HG03159 (cell line): ENCODE data around the gene ADGRD1.

Experiments used
- ATAC-seq: cut with Tn5 transposase; IDR thresholded peaks from one replicate; pipeline ENCODE4 v1.9.1; 2021; ENCODE audit warnings: mild to moderate bottlenecking, moderate library complexity; ENCODE audit not compliant: unreplicated experiment

Gene ADGRD1

GRCh38 chr12:131020326-131021153, 66.8 kb downstream of the ADGRD1 start:
- no peak for ATAC-seq

GRCh38 chr12:131021154-131021541, 67.4 kb downstream of the ADGRD1 start:
- no peak for ATAC-seq

DNA sequence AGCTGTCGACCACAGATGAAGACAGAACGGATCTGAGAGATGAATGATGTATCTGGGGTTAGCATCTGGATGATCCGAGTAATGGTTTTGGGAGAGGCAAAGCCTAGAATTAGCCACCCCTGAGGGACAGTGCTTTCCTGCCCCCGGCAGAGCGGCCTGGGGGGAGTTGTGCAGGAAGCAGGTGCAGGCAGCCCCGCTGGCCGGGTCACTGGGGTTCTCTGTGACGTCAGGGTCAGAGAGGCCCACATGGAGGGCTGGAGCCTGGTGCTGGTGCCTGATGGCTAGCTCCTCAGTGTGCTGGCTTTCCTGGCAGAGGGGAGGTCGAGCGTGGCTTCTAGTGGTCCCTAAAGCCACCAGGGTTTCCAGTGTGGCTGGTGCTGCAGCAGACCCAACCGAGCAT, 70.3 kb downstream of the ADGRD1 start:
- no peak for ATAC-seq

GRCh38 chr12:131024721-131025120, 71.0 kb downstream of the ADGRD1 start:
- ATAC-seq, result no peak

DNA sequence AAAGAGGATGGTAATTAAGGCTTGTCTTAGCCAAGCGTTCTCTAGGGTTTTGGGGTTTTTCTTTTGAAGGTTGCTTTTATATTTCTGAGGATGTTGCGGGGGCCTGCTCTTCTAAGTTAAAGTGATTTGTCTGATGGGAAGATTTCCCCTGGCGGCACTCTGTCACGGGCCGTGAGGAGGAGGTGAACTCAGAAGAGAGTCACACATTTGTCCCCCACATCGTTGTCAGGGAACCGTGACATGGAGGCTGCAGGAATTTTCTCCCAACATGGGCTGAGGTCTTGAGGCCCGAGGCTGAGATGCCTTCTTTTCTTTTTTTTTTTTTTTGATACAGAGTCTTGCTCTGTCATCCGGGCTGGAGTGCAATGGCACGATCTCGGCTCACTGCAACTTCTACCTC, 71.5 kb downstream of the ADGRD1 start:
- ATAC-seq, result no peak

GRCh38 chr12:131025939-131026702, 72.4 kb downstream of the ADGRD1 start:
- no peak for ATAC-seq

GRCh38 chr12:131026754-131027153, 73.0 kb downstream of the ADGRD1 start:
- ATAC-seq, result no peak

- no peak for ATAC-seq
Measured at GRCh38 chr12:131027264-131027663, 73.6 kb downstream of the ADGRD1 start.

DNA sequence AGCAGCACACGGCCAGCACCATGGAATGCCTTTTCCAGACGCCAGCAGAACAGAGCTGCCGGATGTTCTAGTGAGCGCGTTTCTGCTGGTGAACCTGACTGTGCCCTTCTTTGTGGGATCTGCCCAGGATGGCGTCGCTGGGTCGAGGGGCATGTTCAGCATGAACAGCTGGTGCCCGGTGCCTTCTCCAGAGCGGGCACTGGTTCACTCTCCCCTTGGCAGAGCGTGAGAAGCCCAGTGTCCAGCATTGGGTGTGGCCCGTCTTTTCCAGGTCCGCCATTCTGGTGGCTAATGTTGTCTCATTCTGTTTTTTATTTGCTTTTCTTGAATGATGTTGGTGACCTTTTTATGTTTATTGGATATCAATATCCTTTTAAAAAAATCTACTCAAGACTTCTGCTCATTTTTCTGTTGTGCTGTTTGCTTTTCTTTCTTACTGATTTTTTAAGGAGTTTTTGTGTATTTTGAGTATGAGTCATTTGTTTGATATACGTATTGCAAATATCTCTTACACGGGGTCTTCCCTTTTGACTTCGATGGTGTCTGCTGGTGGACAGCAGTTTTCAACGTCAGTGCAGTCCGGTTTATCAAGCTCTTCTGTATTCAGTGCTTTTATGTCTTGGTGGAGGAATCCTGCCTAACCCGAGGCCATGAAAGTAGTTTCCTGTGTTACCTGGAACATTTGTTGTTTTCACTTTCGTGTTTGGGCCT, 74.3 kb downstream of the ADGRD1 start:
- no peak for ATAC-seq

DNA sequence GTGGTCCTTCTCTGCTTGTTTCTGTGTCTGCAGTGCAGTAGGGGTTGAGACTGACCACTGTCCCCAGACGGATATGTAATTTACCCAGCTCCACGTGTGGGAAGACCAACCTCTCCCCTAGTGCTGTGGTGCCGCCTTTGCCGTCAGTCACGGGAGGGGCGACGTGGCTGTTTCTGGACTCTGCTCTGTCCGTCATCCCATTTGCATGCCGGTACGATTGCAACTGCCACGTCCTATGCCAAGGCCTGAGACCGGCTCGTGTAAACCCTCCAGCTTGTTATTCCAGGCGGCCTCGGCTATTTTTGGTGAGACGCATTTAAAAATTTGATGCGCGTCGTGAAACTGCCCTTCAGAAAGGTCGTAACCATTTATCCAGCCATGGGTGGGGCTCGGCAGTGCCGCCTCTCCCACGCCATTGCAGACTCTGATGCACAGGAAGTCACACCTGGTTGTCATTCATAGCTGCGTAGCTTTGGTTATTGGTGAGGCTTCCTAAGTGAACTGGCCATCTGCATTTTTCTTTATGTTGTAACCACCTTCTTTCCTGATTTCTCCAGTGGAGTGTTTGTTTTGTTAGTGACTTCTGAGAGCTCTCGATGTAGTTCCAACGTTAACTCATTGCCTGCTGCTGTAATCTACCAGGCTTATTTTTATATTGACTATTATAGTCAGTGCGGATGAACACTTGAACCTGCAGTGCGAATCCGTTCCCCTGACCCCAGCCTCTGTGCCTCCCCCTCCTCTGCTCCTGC, 75.1 kb downstream of the ADGRD1 start:
- ATAC-seq, result no peak

DNA sequence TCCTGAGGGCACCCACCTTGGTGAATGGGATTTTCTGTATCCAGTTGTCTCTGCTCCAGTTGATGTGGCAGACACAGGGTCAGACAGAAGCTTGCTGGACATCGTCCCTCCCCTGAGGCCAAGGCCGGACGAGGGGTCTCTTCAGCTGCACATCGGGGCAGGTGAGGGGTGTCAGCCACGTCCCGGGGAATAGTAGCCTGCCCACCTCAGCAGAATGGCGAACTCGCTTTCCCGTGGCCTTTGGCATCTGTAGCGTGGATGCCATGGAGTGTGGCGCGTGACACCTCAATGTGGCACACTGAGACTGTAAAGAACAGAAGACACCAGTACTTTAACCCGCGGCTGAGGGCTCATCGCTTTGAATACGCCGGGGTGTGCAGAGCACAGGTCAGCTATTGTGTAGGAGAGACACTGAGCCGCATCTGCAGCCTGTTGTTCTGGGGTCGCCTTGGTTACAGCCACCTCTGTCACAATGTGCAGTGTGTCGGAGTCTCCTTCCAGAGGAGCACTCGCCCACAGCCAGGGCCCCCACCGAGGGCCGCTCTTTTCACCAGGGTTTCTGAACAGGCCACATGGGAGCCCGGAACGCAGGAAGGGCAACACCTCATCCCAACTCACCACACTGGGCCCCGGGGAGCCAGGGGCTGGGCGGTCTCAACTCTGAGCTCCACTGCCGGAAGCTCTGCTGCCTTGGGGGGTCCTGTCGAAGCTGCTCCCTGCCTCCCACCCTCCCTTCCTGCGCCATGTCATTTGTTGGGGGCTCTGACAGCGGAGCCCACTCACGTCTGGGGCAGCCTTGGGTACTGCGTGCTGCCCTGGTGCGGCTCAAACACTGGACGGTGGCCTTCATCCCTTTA, 77.0 kb downstream of the ADGRD1 start:
- ATAC-seq, result no peak

GRCh38 chr12:131032082-131032750, 78.5 kb downstream of the ADGRD1 start:
- ATAC-seq, result no peak

GRCh38 chr12:131033486-131033885, 79.8 kb downstream of the ADGRD1 start:
- ATAC-seq, result no peak

- ATAC-seq, result no peak
Measured at GRCh38 chr12:131033886-131034482, 80.3 kb downstream of the ADGRD1 start.

GRCh38 chr12:131034631-131035244, 81.0 kb downstream of the ADGRD1 start:
- ATAC-seq, result no peak

- no peak for ATAC-seq
Measured at GRCh38 chr12:131035245-131035681, 81.6 kb downstream of the ADGRD1 start.

GRCh38 chr12:131038159-131038558, 84.5 kb downstream of the ADGRD1 start:
- no peak for ATAC-seq
